Neural cell (in vitro differentiated cells): ENCODE measurements around the gene ESRP2. TPM values are rescaled to one million over a fixed set of nuclear protein-coding genes. Genes with fewer than 3 reads are reported as not detected.

ENCODE experiments used
- H2AFZ ChIP-seq: fragments of 200-600, 300-800 bp; sonication (generic), shearing (Covaris generic); 2 replicates; pipeline ENCODE4 v1.6.0; 2014; ENCODE audit warnings: low read depth, mild to moderate bottlenecking, antibody characterized with exemption, low read length, moderate library complexity
- H3F3A ChIP-seq: fragments of 200-600 bp; shearing (Covaris generic); 2 replicates; pipeline ENCODE4 v1.6.1; 2016; ENCODE audit warnings: mild to moderate bottlenecking, moderate library complexity, mixed read lengths, antibody characterized with exemption, low read length; ENCODE audit not compliant: insufficient read depth, poor library complexity, severe bottlenecking
- H3K27ac ChIP-seq: fragments of 200-600, 300-800 bp; sonication (generic), shearing (Covaris generic); 2 replicates; pipeline ENCODE4 v1.5.1; 2014; ENCODE audit warnings: mild to moderate bottlenecking, low read length, moderate library complexity
- H3K27me3 ChIP-seq: fragments of 300-800, 200-600 bp; sonication (generic), shearing (Covaris generic); 2 replicates; pipeline ENCODE4 v1.6.0; 2014; ENCODE audit warnings: mild to moderate bottlenecking, low read depth, low read length, moderate library complexity; ENCODE audit not compliant: insufficient read depth
- H3K36me3 ChIP-seq: fragments of 300-800, 200-600 bp; sonication (generic), shearing (Covaris generic); 2 replicates; pipeline ENCODE4 v1.5.1; 2014; ENCODE audit warnings: mild to moderate bottlenecking, antibody characterized with exemption, low read length, moderate library complexity; ENCODE audit not compliant: insufficient read depth
- H3K4me2 ChIP-seq: fragments of 300-800, 200-600 bp; sonication (generic), shearing (Covaris generic); 2 replicates; pipeline ENCODE4 v1.6.0; 2014; ENCODE audit warnings: mild to moderate bottlenecking, low read length
- H3K4me3 ChIP-seq: fragments of 300-800, 200-600 bp; sonication (generic), shearing (Covaris generic); 2 replicates; pipeline ENCODE4 v1.5.1; 2014; ENCODE audit warnings: mild to moderate bottlenecking, low read length, moderate library complexity
- H3K79me2 ChIP-seq: fragments of 200-600 bp; shearing (Covaris generic); replicated peaks from 2 replicates; pipeline ENCODE4 v1.6.0; 2014; ENCODE audit warnings: mild to moderate bottlenecking, low read length, moderate library complexity; ENCODE audit not compliant: insufficient read depth
- H3K9ac ChIP-seq: fragments of 300-800, 200-600 bp; sonication (generic), shearing (Covaris generic); 2 replicates; pipeline ENCODE4 v1.6.1; 2016; ENCODE audit warnings: mild to moderate bottlenecking, low read length, mixed read lengths
- H3K9me2 ChIP-seq: fragments of 200-600 bp; shearing (Covaris generic); 2 replicates; pipeline ENCODE4 v1.6.1; 2016; ENCODE audit warnings: mild to moderate bottlenecking, low read length, mixed read lengths; ENCODE audit not compliant: insufficient read depth
- H3K9me3 ChIP-seq: fragments of 200-600, 300-800 bp; sonication (generic), shearing (Covaris generic); 2 replicates; pipeline ENCODE4 v1.6.1; 2016; ENCODE audit warnings: mild to moderate bottlenecking, mixed run types, low read length, moderate library complexity, mixed read lengths
- H4K20me1 ChIP-seq: fragments of 200-600 bp; shearing (Covaris generic); 2 replicates; pipeline ENCODE4 v1.6.1; 2016; ENCODE audit warnings: mild to moderate bottlenecking, mixed run types; ENCODE audit not compliant: insufficient read depth
- CTCF ChIP-seq: fragments of 450-650 bp; IDR thresholded peaks from 2 replicates; pipeline ENCODE4 v1.5.1; 2014; ENCODE audit warnings: antibody characterized with exemption, mild to moderate bottlenecking, moderate library complexity; ENCODE audit not compliant: poor library complexity, severe bottlenecking
- EP300 ChIP-seq: fragments of 450-650 bp; conservative IDR thresholded peaks from 2 replicates; pipeline ENCODE4 v1.6.1; 2014; ENCODE audit warnings: antibody characterized with exemption, mild to moderate bottlenecking, moderate library complexity; ENCODE audit not compliant: poor library complexity, severe bottlenecking
- EZH2 ChIP-seq: fragments of 200-600, 300-800 bp; shearing (Covaris generic), sonication (generic); IDR thresholded peaks from 2 replicates; pipeline ENCODE4 v1.6.1; 2014; ENCODE audit warnings: antibody characterized with exemption, low read length, borderline replicate concordance, mild to moderate bottlenecking; ENCODE audit not compliant: insufficient read depth, poor library complexity, severe bottlenecking
- MXI1 ChIP-seq: fragments of 450-650 bp; conservative IDR thresholded peaks from 2 replicates; pipeline ENCODE4 v1.6.1; 2014; ENCODE audit warnings: antibody characterized with exemption, mild to moderate bottlenecking; ENCODE audit not compliant: poor library complexity, severe bottlenecking
- POLR2AphosphoS5 ChIP-seq: IDR thresholded peaks from 2 replicates; pipeline ENCODE4 v1.6.1; 2012
- RAD21 ChIP-seq: fragments of 450-650 bp; conservative IDR thresholded peaks from 2 replicates; pipeline ENCODE4 v1.6.1; 2014; ENCODE audit warnings: antibody characterized with exemption, mild to moderate bottlenecking, moderate library complexity
- REST ChIP-seq: IDR thresholded peaks from 2 replicates; pipeline ENCODE4 v1.6.1; 2012; ENCODE audit warnings: borderline replicate concordance
- SMC3 ChIP-seq: fragments of 450-650 bp; conservative IDR thresholded peaks from 2 replicates; pipeline ENCODE4 v1.6.1; 2014; ENCODE audit warnings: antibody characterized with exemption, mild to moderate bottlenecking, moderate library complexity; ENCODE audit not compliant: poor library complexity
- TAF1 ChIP-seq: IDR thresholded peaks from 2 replicates; pipeline ENCODE4 v1.6.1; 2012; ENCODE audit warnings: low read depth
- polyA plus RNA-seq: library from polyadenylated mRNA; depleted of rRNA; stranded (reverse); fragments of >200 nt; gene quantifications from 2 replicates; pipeline ENCODE4 v1.2.3, GENCODE V29; 2014

Gene ESRP2
- polyA plus RNA-seq, 1 donor from 2014 or later, result not detected

DNA sequence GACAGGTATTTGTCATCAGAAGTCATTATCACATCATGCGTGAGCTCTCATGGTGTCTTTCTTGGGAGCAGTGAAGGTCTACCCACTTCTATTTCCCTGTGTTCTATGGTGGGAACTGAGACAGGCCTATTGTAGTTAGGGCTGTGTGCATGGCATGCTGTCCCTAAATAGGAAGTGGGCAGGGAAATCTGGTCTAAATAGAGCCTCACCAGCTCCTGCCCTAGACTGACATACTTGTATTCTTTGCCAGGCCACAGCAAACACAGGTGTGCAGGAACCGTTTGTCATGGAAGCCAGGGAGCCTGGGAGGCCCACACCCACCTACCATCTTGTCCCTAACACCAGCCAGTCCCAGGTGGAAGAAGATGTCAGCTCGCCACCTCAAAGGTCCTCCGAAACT is 38.5 kb upstream of the ESRP2 start:
- TF ChIP-seq REST (no peak), SMC3 (no peak), EP300 (no peak), TAF1 (no peak), RAD21 (no peak), POLR2AphosphoS5 (no peak), EZH2 (no peak), MXI1 (no peak), CTCF (no peak)
- Histone ChIP-seq H3K4me2 (no peak overlapping the region), H3K27ac (no peak overlapping the region), H3K4me3 (no peak overlapping the region), H3K9me2 (no peaks in the 10 kb centered on the region), H2AFZ (no peak overlapping the region), H3F3A (no peaks in the 10 kb centered on the region), H4K20me1 (no peaks in the 10 kb centered on the region), H3K36me3 (no peaks in the 10 kb centered on the region), H3K9me3 (no peaks in the 10 kb centered on the region), H3K9ac (no peak overlapping the region), H3K79me2 (no peaks in the 10 kb centered on the region), H3K27me3 (no peaks in the 10 kb centered on the region)

DNA sequence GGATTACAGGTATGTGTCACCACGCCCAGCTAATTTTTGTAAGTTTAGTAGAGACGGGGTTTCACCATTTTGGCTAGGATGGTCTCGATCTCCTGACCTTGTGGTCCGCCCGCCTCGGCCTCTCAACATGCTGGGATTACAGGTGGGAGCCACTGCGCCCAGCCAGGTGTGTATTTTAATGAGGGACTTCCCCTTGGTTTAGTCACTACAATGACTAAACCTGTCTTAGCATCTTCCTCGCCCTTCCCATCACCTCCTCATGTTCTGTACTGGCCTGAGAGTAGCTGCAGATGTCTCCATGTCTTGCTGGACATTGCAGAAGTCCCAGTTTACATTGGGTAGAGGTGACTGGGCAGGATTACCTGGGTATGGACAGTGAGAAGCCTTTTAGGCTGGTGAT is 38.0 kb upstream of the ESRP2 start:
- Histone ChIP-seq H3K4me3 (no peak overlapping the region), H3K9me2 (no peaks in the 10 kb centered on the region), H3K27me3 (no peaks in the 10 kb centered on the region), H3F3A (no peaks in the 10 kb centered on the region), H3K4me2 (no peak overlapping the region), H3K9me3 (no peaks in the 10 kb centered on the region), H2AFZ (no peak overlapping the region), H4K20me1 (no peaks in the 10 kb centered on the region), H3K9ac (no peak overlapping the region), H3K79me2 (no peaks in the 10 kb centered on the region), H3K27ac (no peak overlapping the region), H3K36me3 (no peaks in the 10 kb centered on the region)
- TF ChIP-seq POLR2AphosphoS5 (no peak), REST (no peak), CTCF (no peak), RAD21 (no peak), EP300 (no peak), MXI1 (no peak), EZH2 (no peak), TAF1 (no peak), SMC3 (no peak)
